ENCODE results near the gene NRXN2.
"Not testable (repeated sequence)": the region's sequence is repeated elsewhere in the genome, so short reads cannot be mapped to it uniquely, and the experiment has no call there.

Gene NRXN2

GRCh38 chr11:64569300-64569970, 153.6 kb downstream of the NRXN2 start:
- no peak for DNase-seq

- DNase-seq, result no peak
Measured at GRCh38 chr11:64568584-64569140, 154.3 kb downstream of the NRXN2 start.

- DNase-seq, result no peak
Measured at GRCh38 chr11:64568041-64568571, 154.9 kb downstream of the NRXN2 start.

GRCh38 chr11:64566915-64567891, 155.8 kb downstream of the NRXN2 start:
- no peak for DNase-seq

GRCh38 chr11:64566042-64566914, 156.7 kb downstream of the NRXN2 start:
- DNase-seq, result peak in 12 of 56 donors; percentile 11 to 31 (median 16)

- no peak for DNase-seq
Measured at GRCh38 chr11:64564947-64565889, 157.8 kb downstream of the NRXN2 start.

GRCh38 chr11:64564419-64564818, 158.6 kb downstream of the NRXN2 start:
- DNase-seq, result no peak

GRCh38 chr11:64563966-64564365, 159.0 kb downstream of the NRXN2 start:
- DNase-seq, result no peak

- DNase-seq, result no peak
Measured at GRCh38 chr11:64562723-64563351, 160.2 kb downstream of the NRXN2 start.

- no peak for DNase-seq
Measured at GRCh38 chr11:64561984-64562722, 160.8 kb downstream of the NRXN2 start.

- not testable (repeated sequence) for DNase-seq
Measured at GRCh38 chr11:64561429-64561828, 161.6 kb downstream of the NRXN2 start.

- DNase-seq, result no peak
Measured at GRCh38 chr11:64560941-64561340, 162.1 kb downstream of the NRXN2 start.

GRCh38 chr11:64560139-64560771, 162.7 kb downstream of the NRXN2 start:
- no peak for DNase-seq

GRCh38 chr11:64559351-64560138, 163.5 kb downstream of the NRXN2 start:
- DNase-seq, result peak in 3 of 56 donors; percentile 19 to 27 (median 20)

GRCh38 chr11:64558869-64559268, 164.1 kb downstream of the NRXN2 start:
- no peak for DNase-seq

- no peak for DNase-seq
Measured at GRCh38 chr11:64558065-64558745, 164.8 kb downstream of the NRXN2 start.
